ENCODE results near the gene LIM2. TPM values are rescaled to one million over a fixed set of nuclear protein-coding genes. Genes with fewer than 3 reads are reported as not detected.

Gene LIM2
- total RNA-seq, 1 donor from 2014 or later: not detected

GRCh38 chr19:51339687-51340656 is 47.8 kb downstream of the LIM2 start:
- peak; percentile 41 for DNase-seq

GRCh38 chr19:51339313-51339686 is 48.5 kb downstream of the LIM2 start:
- DNase-seq: no peak

GRCh38 chr19:51338563-51339312 is 49.0 kb downstream of the LIM2 start:
- DNase-seq: peak; percentile 7

GRCh38 chr19:51337861-51338562 is 49.8 kb downstream of the LIM2 start:
- DNase-seq: no peak

- DNase-seq: no peak
Measured at GRCh38 chr19:51337141-51337860, 50.5 kb downstream of the LIM2 start.

- DNase-seq: no peak
Measured at GRCh38 chr19:51333836-51334460, 53.8 kb downstream of the LIM2 start.

- no peak for DNase-seq
Measured at GRCh38 chr19:51331716-51332115, 56.1 kb downstream of the LIM2 start.

GRCh38 chr19:51331193-51331592 is 56.6 kb downstream of the LIM2 start:
- no peak for DNase-seq

- DNase-seq: no peak
Measured at GRCh38 chr19:51330366-51330765, 57.4 kb downstream of the LIM2 start.

Other genes starting within 250 kb of the LIM2 start
- 0.49 TPM for gene SIGLEC7, start 245.7 kb downstream of the LIM2 start, total RNA-seq
- gene CD33, start 162.9 kb downstream of the LIM2 start, total RNA-seq: 4.5 TPM
- gene SIGLECL1, start 136.9 kb downstream of the LIM2 start, total RNA-seq: not detected
- gene IGLON5, start 76.3 kb downstream of the LIM2 start, total RNA-seq: not detected
- gene VSIG10L, start 45.8 kb downstream of the LIM2 start, total RNA-seq: 2.3 TPM
- 40.7 TPM for gene ETFB, start 21.6 kb downstream of the LIM2 start, total RNA-seq
- gene CLDND2, start 19.0 kb downstream of the LIM2 start, total RNA-seq: not detected
- 7.5 TPM for gene NKG7, start 15.3 kb downstream of the LIM2 start, total RNA-seq
- not detected for gene C19orf84, start 2.6 kb upstream of the LIM2 start, total RNA-seq
- 1.7 TPM for gene SIGLEC10, start 29.7 kb upstream of the LIM2 start, total RNA-seq
- 0.59 TPM for gene SIGLEC8, start 70.5 kb upstream of the LIM2 start, total RNA-seq
- not detected for gene CEACAM18, start 90.6 kb upstream of the LIM2 start, total RNA-seq
- gene SIGLEC12, start 113.8 kb upstream of the LIM2 start, total RNA-seq: not detected
- 1.6 TPM for gene SIGLEC6, start 143.7 kb upstream of the LIM2 start, total RNA-seq
- gene ZNF175, start 183.3 kb upstream of the LIM2 start, total RNA-seq: 4.8 TPM
- 1.4 TPM for gene SIGLEC5, start 242.4 kb upstream of the LIM2 start, total RNA-seq

All from skin of body (tissue), 2 donors.